ENCODE results near the gene CFI. TPM values are rescaled to one million over a fixed set of nuclear protein-coding genes. Genes with fewer than 3 reads are reported as not detected.

Gene CFI
- total and polyA plus RNA-seq, 2 donors (not counting 1 experiment from before 2014, with no cell fraction given), result not detected

GRCh38 chr4:109820563-109820962 lies 18.8 kb upstream of the CFI start:
- no peak for DNase-seq
- H3K27ac ChIP-seq (ENCODE audit: low read length in 2 of 2), result peak overlapping the region in 1 of 2 donors; percentile 25
- intact Hi-C loops (cut with micrococcal nuclease), result no loop called here
- no peak overlapping the region for H3K4me2 ChIP-seq (replicated peaks; ENCODE audit: low read depth, low read length, poor library complexity, severe bottlenecking)
- H3K9me3 ChIP-seq (ENCODE audit: control extremely low read depth in 1 of 3, control insufficient read depth in 2 of 3, insufficient read depth in 1 of 3, low read length in 2 of 3), result no peaks in the 10 kb centered on the region
- H3K36me3 ChIP-seq (replicated peaks in 1 of 2; ENCODE audit: control extremely low read depth in 1 of 2, control insufficient read depth in 1 of 2, extremely low read depth in 1 of 2, insufficient read depth in 2 of 2, low read length in 1 of 2), result peaks cover 0 to 44% of the 10 kb centered on the region in 2 experiments
- Mint-ChIP-seq H3K4me1 (peaks cover 22% of the 10 kb centered on the region), H3K27me3 (no peaks in the 10 kb centered on the region), H3K27ac (no peak overlapping the region), H3K9me3 (ENCODE audit: insufficient read depth) (no peaks in the 10 kb centered on the region), H3K4me3 (no peak overlapping the region)
- CTCF ChIA-PET, result interaction anchor here (0.6 to 2.2 kb wide), 2 partner anchors 16 to 324 kb away, joined by 3 to 8 read pairs; no protein-coding TSS in a partner anchor
- no peaks in the 10 kb centered on the region for H3K27me3 ChIP-seq (replicated peaks in 1 of 4; ENCODE audit: control extremely low read depth in 1 of 4, control insufficient read depth in 3 of 4, insufficient read depth in 4 of 4, low read length in 3 of 4)
- peaks cover 28% of the 10 kb centered on the region for H3K79me2 ChIP-seq (ENCODE audit: control insufficient read depth, insufficient read depth, low read length)
- H3K9ac ChIP-seq (ENCODE audit: low read length), result no peak overlapping the region
- 100% methylated on average over 1 of the region's 2 CpGs for WGBS (ENCODE audit: insufficient coverage)
- ATAC-seq (ENCODE audit: low read depth), result no peak
- H4K20me1 ChIP-seq (ENCODE audit: control insufficient read depth, insufficient read depth, low read length, poor library complexity, severe bottlenecking), result no peaks in the 10 kb centered on the region
- POLR2A ChIA-PET, result no interaction called here
- peaks cover 8 to 11% of the 10 kb centered on the region in 2 donors for H3K4me1 ChIP-seq (ENCODE audit: control insufficient read depth in 2 of 2, insufficient read depth in 2 of 2, low read length in 2 of 2)
- no peak overlapping the region for H2AFZ ChIP-seq (ENCODE audit: insufficient read depth, low read depth, low read length, poor library complexity, severe bottlenecking)
- no peak for TF ChIP-seq EZH2 (IDR thresholded peaks at IDR 0.05; ENCODE audit: borderline replicate concordance, insufficient read depth, low read depth, low read length, poor library complexity, severe bottlenecking)
- TF ChIP-seq, protein P1, sequence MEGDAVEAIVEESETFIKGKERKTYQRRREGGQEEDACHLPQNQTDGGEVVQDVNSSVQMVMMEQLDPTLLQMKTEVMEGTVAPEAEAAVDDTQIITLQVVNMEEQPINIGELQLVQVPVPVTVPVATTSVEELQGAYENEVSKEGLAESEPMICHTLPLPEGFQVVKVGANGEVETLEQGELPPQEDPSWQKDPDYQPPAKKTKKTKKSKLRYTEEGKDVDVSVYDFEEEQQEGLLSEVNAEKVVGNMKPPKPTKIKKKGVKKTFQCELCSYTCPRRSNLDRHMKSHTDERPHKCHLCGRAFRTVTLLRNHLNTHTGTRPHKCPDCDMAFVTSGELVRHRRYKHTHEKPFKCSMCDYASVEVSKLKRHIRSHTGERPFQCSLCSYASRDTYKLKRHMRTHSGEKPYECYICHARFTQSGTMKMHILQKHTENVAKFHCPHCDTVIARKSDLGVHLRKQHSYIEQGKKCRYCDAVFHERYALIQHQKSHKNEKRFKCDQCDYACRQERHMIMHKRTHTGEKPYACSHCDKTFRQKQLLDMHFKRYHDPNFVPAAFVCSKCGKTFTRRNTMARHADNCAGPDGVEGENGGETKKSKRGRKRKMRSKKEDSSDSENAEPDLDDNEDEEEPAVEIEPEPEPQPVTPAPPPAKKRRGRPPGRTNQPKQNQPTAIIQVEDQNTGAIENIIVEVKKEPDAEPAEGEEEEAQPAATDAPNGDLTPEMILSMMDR (IDR thresholded peaks at IDR 0.05), result no peak
- H3K4me3 ChIP-seq (ENCODE audit: control extremely low read depth in 1 of 5, extremely low read depth in 1 of 5, insufficient read depth in 1 of 5, low read depth in 2 of 5, low read length in 4 of 5), result no peak overlapping the region

GRCh38 chr4:109818268-109818667 lies 16.5 kb upstream of the CFI start:
- ChIA-PET POLR2A (interaction anchor here (0.7 kb wide), 1 partner anchor 385 kb away, joined by 4 read pairs; the partner anchor contains the start of gene SEC24B), CTCF (no interaction called here)
- Histone ChIP-seq H3K27ac (ENCODE audit: low read length in 2 of 2) (no peak overlapping the region), H3K9ac (ENCODE audit: low read length) (no peak overlapping the region), H3K4me2 (replicated peaks; ENCODE audit: low read depth, low read length, poor library complexity, severe bottlenecking) (no peak overlapping the region), H3K9me3 (ENCODE audit: control extremely low read depth in 1 of 3, control insufficient read depth in 2 of 3, insufficient read depth in 1 of 3, low read length in 2 of 3) (no peaks in the 10 kb centered on the region), H3K4me3 (ENCODE audit: control extremely low read depth in 1 of 5, extremely low read depth in 1 of 5, insufficient read depth in 1 of 5, low read depth in 2 of 5, low read length in 4 of 5) (no peak overlapping the region), H3K4me1 (ENCODE audit: control insufficient read depth in 2 of 2, insufficient read depth in 2 of 2, low read length in 2 of 2) (peaks cover 14 to 16% of the 10 kb centered on the region in 2 donors), H3K79me2 (ENCODE audit: control insufficient read depth, insufficient read depth, low read length) (peaks cover 34% of the 10 kb centered on the region), H4K20me1 (ENCODE audit: control insufficient read depth, insufficient read depth, low read length, poor library complexity, severe bottlenecking) (no peaks in the 10 kb centered on the region), H3K36me3 (replicated peaks in 1 of 2; ENCODE audit: control extremely low read depth in 1 of 2, control insufficient read depth in 1 of 2, extremely low read depth in 1 of 2, insufficient read depth in 2 of 2, low read length in 1 of 2) (peaks cover 0 to 32% of the 10 kb centered on the region in 2 experiments), H2AFZ (ENCODE audit: insufficient read depth, low read depth, low read length, poor library complexity, severe bottlenecking) (no peak overlapping the region), H3K27me3 (replicated peaks in 1 of 4; ENCODE audit: control extremely low read depth in 1 of 4, control insufficient read depth in 3 of 4, insufficient read depth in 4 of 4, low read length in 3 of 4) (no peaks in the 10 kb centered on the region)
- H3K4me3 Mint-ChIP-seq, result no peak overlapping the region
- H3K27ac Mint-ChIP-seq, result no peak overlapping the region
- intact Hi-C loops (cut with micrococcal nuclease), result loop anchor here (10.0 kb wide), 2 partner anchors 1163 to 1193 kb away; partner anchors contain the start of genes OSTC and RPL34
- H3K9me3 Mint-ChIP-seq (ENCODE audit: insufficient read depth), result no peaks in the 10 kb centered on the region
- WGBS (ENCODE audit: insufficient coverage), result 100% methylated on average over 3 of the region's 4 CpGs
- ATAC-seq (ENCODE audit: low read depth), result no peak
- no peaks in the 10 kb centered on the region for H3K27me3 Mint-ChIP-seq
- DNase-seq, result no peak
- peaks cover 32% of the 10 kb centered on the region for H3K4me1 Mint-ChIP-seq
- TF ChIP-seq EZH2 (IDR thresholded peaks at IDR 0.05; ENCODE audit: borderline replicate concordance, insufficient read depth, low read depth, low read length, poor library complexity, severe bottlenecking), result no peak
- TF ChIP-seq, protein P1 (IDR thresholded peaks at IDR 0.05), result no peak
